ENCODE data around the gene TIMM17A.
A peak's percentile ranks its signal among the peaks of the same experiment; 100 is the strongest.

The TIMM17A gene

GRCh38 chr1:201985355-201985754 lies 30.1 kb downstream of the TIMM17A start:
- Histone ChIP-seq H3K9ac (ENCODE audit: low read depth, low read length) (no peak overlapping the region), H3K36me3 (ENCODE audit: insufficient read depth, low read length) (peaks cover 20% of the 10 kb centered on the region), H3K27ac (ENCODE audit: low read depth, low read length) (no peak overlapping the region), H3K9me3 (ENCODE audit: insufficient read depth, low read depth, low read length) (no peaks in the 10 kb centered on the region), H3K4me1 (ENCODE audit: insufficient read depth, low read length) (0 out of 2 replicates have a peak, but pooled peaks cover 5% of the 10 kb centered on the region), H3K27me3 (ENCODE audit: insufficient read depth, low read length) (peaks cover 6% of the 10 kb centered on the region), H3K4me3 (ENCODE audit: low read length) (no peak overlapping the region)
- 96% methylated on average over 2 of the region's 2 CpGs for WGBS

- Histone ChIP-seq H3K4me1 (ENCODE audit: insufficient read depth, low read length) (no peaks in the 10 kb centered on the region), H3K36me3 (ENCODE audit: insufficient read depth, low read length) (peaks cover 45% of the 10 kb centered on the region), H3K27ac (ENCODE audit: low read depth, low read length) (no peak overlapping the region), H3K4me3 (ENCODE audit: low read length) (no peak overlapping the region), H3K9me3 (ENCODE audit: insufficient read depth, low read depth, low read length) (no peaks in the 10 kb centered on the region), H3K27me3 (ENCODE audit: insufficient read depth, low read length) (no peaks in the 10 kb centered on the region), H3K9ac (ENCODE audit: low read depth, low read length) (no peak overlapping the region)
- WGBS: 94% methylated on average over 6 of the region's 7 CpGs
These were observed 33.3 kb downstream of the TIMM17A start for GRCh38 chr1:201988601-201989000.

GRCh38 chr1:201989354-201990128 lies 34.2 kb downstream of the TIMM17A start:
- 95% methylated on average over 10 of the region's 10 CpGs for WGBS
- no peak overlapping the region for H3K9ac ChIP-seq (ENCODE audit: low read depth, low read length)
- no peak overlapping the region for H3K27ac ChIP-seq (ENCODE audit: low read depth, low read length)

GRCh38 chr1:201990427-201990826 lies 35.1 kb downstream of the TIMM17A start:
- Histone ChIP-seq H3K36me3 (ENCODE audit: insufficient read depth, low read length) (peaks cover 61% of the 10 kb centered on the region), H3K4me3 (ENCODE audit: low read length) (no peak overlapping the region), H3K27me3 (ENCODE audit: insufficient read depth, low read length) (no peaks in the 10 kb centered on the region), H3K9ac (ENCODE audit: low read depth, low read length) (no peak overlapping the region), H3K9me3 (ENCODE audit: insufficient read depth, low read depth, low read length) (no peaks in the 10 kb centered on the region), H3K27ac (ENCODE audit: low read depth, low read length) (no peak overlapping the region), H3K4me1 (ENCODE audit: insufficient read depth, low read length) (no peaks in the 10 kb centered on the region)
- WGBS: 85% methylated on average over 6 of the region's 6 CpGs

More at GRCh38 chr1:201989354-201990128, 34.2 kb downstream of the TIMM17A start:
- Histone ChIP-seq H3K9me3 (ENCODE audit: insufficient read depth, low read depth, low read length) (no peaks in the 10 kb centered on the region), H3K36me3 (ENCODE audit: insufficient read depth, low read length) (peaks cover 54% of the 10 kb centered on the region), H3K4me1 (ENCODE audit: insufficient read depth, low read length) (no peaks in the 10 kb centered on the region), H3K4me3 (ENCODE audit: low read length) (no peak overlapping the region), H3K27me3 (ENCODE audit: insufficient read depth, low read length) (no peaks in the 10 kb centered on the region)

- WGBS: 78% methylated on average over 16 of the region's 16 CpGs
- H3K9ac ChIP-seq (ENCODE audit: low read depth, low read length): no peak overlapping the region
- H3K27ac ChIP-seq (ENCODE audit: low read depth, low read length): no peak overlapping the region
- no peaks in the 10 kb centered on the region for H3K9me3 ChIP-seq (ENCODE audit: insufficient read depth, low read depth, low read length)
- H3K4me1 ChIP-seq (ENCODE audit: insufficient read depth, low read length): no peaks in the 10 kb centered on the region
- no peaks in the 10 kb centered on the region for H3K27me3 ChIP-seq (ENCODE audit: insufficient read depth, low read length)
- peaks cover 85% of the 10 kb centered on the region for H3K36me3 ChIP-seq (ENCODE audit: insufficient read depth, low read length)
- no peak overlapping the region for H3K4me3 ChIP-seq (ENCODE audit: low read length)
These were observed 44.4 kb downstream of the TIMM17A start for GRCh38 chr1:201999625-202000238.

- 80% methylated on average over 8 of the region's 9 CpGs for WGBS
- H3K9me3 ChIP-seq (ENCODE audit: insufficient read depth, low read depth, low read length): no peaks in the 10 kb centered on the region
These were observed 47.2 kb downstream of the TIMM17A start for GRCh38 chr1:202002507-202002906.

GRCh38 chr1:202004711-202005110 lies 49.4 kb downstream of the TIMM17A start:
- Histone ChIP-seq H3K4me1 (ENCODE audit: insufficient read depth, low read length) (peaks cover 28% of the 10 kb centered on the region), H3K9ac (ENCODE audit: low read depth, low read length) (no peak overlapping the region), H3K36me3 (ENCODE audit: insufficient read depth, low read length) (peaks cover 57% of the 10 kb centered on the region), H3K4me3 (ENCODE audit: low read length) (no peak overlapping the region), H3K27me3 (ENCODE audit: insufficient read depth, low read length) (no peaks in the 10 kb centered on the region), H3K9me3 (ENCODE audit: insufficient read depth, low read depth, low read length) (no peaks in the 10 kb centered on the region), H3K27ac (ENCODE audit: low read depth, low read length) (no peak overlapping the region)
- WGBS: 87% methylated on average over 9 of the region's 9 CpGs

More at GRCh38 chr1:202002507-202002906, 47.2 kb downstream of the TIMM17A start:
- Histone ChIP-seq H3K4me3 (ENCODE audit: low read length) (no peak overlapping the region), H3K4me1 (ENCODE audit: insufficient read depth, low read length) (peaks cover 11% of the 10 kb centered on the region), H3K27me3 (ENCODE audit: insufficient read depth, low read length) (no peaks in the 10 kb centered on the region), H3K27ac (ENCODE audit: low read depth, low read length) (no peak overlapping the region), H3K9ac (ENCODE audit: low read depth, low read length) (no peak overlapping the region), H3K36me3 (ENCODE audit: insufficient read depth, low read length) (peaks cover 70% of the 10 kb centered on the region)

- 93% methylated on average over 2 of the region's 2 CpGs for WGBS
- H3K27me3 ChIP-seq (ENCODE audit: insufficient read depth, low read length): no peaks in the 10 kb centered on the region
- H3K36me3 ChIP-seq (ENCODE audit: insufficient read depth, low read length): peaks cover 45% of the 10 kb centered on the region
- no peaks in the 10 kb centered on the region for H3K9me3 ChIP-seq (ENCODE audit: insufficient read depth, low read depth, low read length)
- H3K4me1 ChIP-seq (ENCODE audit: insufficient read depth, low read length): peaks cover 36% of the 10 kb centered on the region
- H3K4me3 ChIP-seq (ENCODE audit: low read length): no peak overlapping the region
- no peak overlapping the region; the same call in 1 of the 2 replicates for H3K27ac ChIP-seq (ENCODE audit: low read depth, low read length)
- H3K9ac ChIP-seq (ENCODE audit: low read depth, low read length): no peak overlapping the region
These were observed 50.7 kb downstream of the TIMM17A start for GRCh38 chr1:202005958-202006357.

- Histone ChIP-seq H3K9ac (ENCODE audit: low read depth, low read length) (peak overlapping the region; percentile 60; the same call in 1 of the 2 replicates), H3K27me3 (ENCODE audit: insufficient read depth, low read length) (no peaks in the 10 kb centered on the region), H3K36me3 (ENCODE audit: insufficient read depth, low read length) (peaks cover 35% of the 10 kb centered on the region), H3K4me1 (ENCODE audit: insufficient read depth, low read length) (peaks cover 39% of the 10 kb centered on the region), H3K4me3 (ENCODE audit: low read length) (no peak overlapping the region), H3K9me3 (ENCODE audit: insufficient read depth, low read depth, low read length) (no peaks in the 10 kb centered on the region), H3K27ac (ENCODE audit: low read depth, low read length) (peak overlapping the region; percentile 68)
- WGBS: 78% methylated on average over 8 of the region's 8 CpGs
These were observed 52.0 kb downstream of the TIMM17A start for GRCh38 chr1:202007304-202007703.

GRCh38 chr1:202007805-202008489 lies 52.6 kb downstream of the TIMM17A start:
- H3K9me3 ChIP-seq (ENCODE audit: insufficient read depth, low read depth, low read length): no peaks in the 10 kb centered on the region
- peak overlapping the region; percentile 34 for H3K4me3 ChIP-seq (ENCODE audit: low read length)
- H3K4me1 ChIP-seq (ENCODE audit: insufficient read depth, low read length): peaks cover 39% of the 10 kb centered on the region
- 59% methylated on average over 9 of the region's 11 CpGs for WGBS
- H3K36me3 ChIP-seq (ENCODE audit: insufficient read depth, low read length): peaks cover 29% of the 10 kb centered on the region
- H3K27me3 ChIP-seq (ENCODE audit: insufficient read depth, low read length): no peaks in the 10 kb centered on the region
- H3K9ac ChIP-seq (ENCODE audit: low read depth, low read length): peak overlapping the region; percentile 60
- peak overlapping the region; percentile 68 for H3K27ac ChIP-seq (ENCODE audit: low read depth, low read length)
